22Rv1 (cell line): ENCODE measurements around the gene ITGAV.

ENCODE experiments used
- CTCF ChIP-seq: fragments of 450-650 bp; IDR thresholded peaks from 2 replicates; pipeline ENCODE4 v1.5.1; 2017; ENCODE audit warnings: mild to moderate bottlenecking
- ZFX ChIP-seq: fragments of 450-650 bp; IDR thresholded peaks from 2 replicates; pipeline ENCODE4 v1.6.1; 2017; ENCODE audit warnings: antibody characterized with exemption, borderline replicate concordance

GRCh38 chr2:186726938-186727337 lies 137.1 kb downstream of the ITGAV start:
- TF ChIP-seq CTCF (no peak), ZFX (no peak)
